ENCODE data around the gene IL4. TPM values are rescaled to one million over a fixed set of nuclear protein-coding genes. Genes with fewer than 3 reads are reported as not detected.

The IL4 gene
- total and polyA plus RNA-seq, 2 donors from 2014 or later, result not detected

- no peak overlapping the region for H3K27ac ChIP-seq (ENCODE audit: low read depth in 2 of 2, low read length in 2 of 2)
- intact Hi-C loops (cut with DNase I), result no loop called here
Measured at GRCh38 chr5:132714456-132715307, 40.9 kb downstream of the IL4 start.

GRCh38 chr5:132718544-132719312 is 44.9 kb downstream of the IL4 start:
- FAIRE-seq, result no peak
- no peak overlapping the region for H3K4me3 ChIP-seq (ENCODE audit: low read length in 3 of 3)
- H3K9ac ChIP-seq (ENCODE audit: low read length in 3 of 3), result no peak overlapping the region
- H3K36me3 ChIP-seq (ENCODE audit: control insufficient read depth in 2 of 3, insufficient read depth in 3 of 3, low read length in 3 of 3), result no peaks in the 10 kb centered on the region
- H3K9me3 ChIP-seq (ENCODE audit: control insufficient read depth in 2 of 3, insufficient read depth in 1 of 3, low read length in 3 of 3), result no peaks in the 10 kb centered on the region
- DNase-seq, result no peak
- intact Hi-C loops (cut with DNase I), result no loop called here
- TF ChIP-seq CTCF (IDR thresholded peaks at IDR 0.05; ENCODE audit: borderline replicate concordance, extremely low read depth, insufficient read depth), result no peak
- H3K27me3 ChIP-seq (ENCODE audit: control insufficient read depth, insufficient read depth, low read length), result no peaks in the 10 kb centered on the region
- H3K4me1 ChIP-seq (ENCODE audit: control insufficient read depth in 2 of 3, insufficient read depth in 2 of 3, low read depth in 1 of 3, low read length in 3 of 3), result no peaks in the 10 kb centered on the region
- no peak overlapping the region for H3K27ac ChIP-seq (ENCODE audit: low read depth in 2 of 2, low read length in 2 of 2)

More at GRCh38 chr5:132714456-132715307, 40.9 kb downstream of the IL4 start:
- no peaks in the 10 kb centered on the region for H3K4me1 ChIP-seq (ENCODE audit: control insufficient read depth in 2 of 3, insufficient read depth in 2 of 3, low read depth in 1 of 3, low read length in 3 of 3)
- FAIRE-seq (peak; percentile 80), DNase-seq (peak in 2 of 5 donors; percentile 3 to 9)
- no peaks in the 10 kb centered on the region for H3K27me3 ChIP-seq (ENCODE audit: control insufficient read depth, insufficient read depth, low read length)
- no peak overlapping the region for H3K4me3 ChIP-seq (ENCODE audit: low read length in 3 of 3)
- no peaks in the 10 kb centered on the region for H3K36me3 ChIP-seq (ENCODE audit: control insufficient read depth in 2 of 3, insufficient read depth in 3 of 3, low read length in 3 of 3)
- TF ChIP-seq CTCF (IDR thresholded peaks at IDR 0.05; ENCODE audit: borderline replicate concordance, extremely low read depth, insufficient read depth), result no peak
- no peak overlapping the region for H3K9ac ChIP-seq (ENCODE audit: low read length in 3 of 3)
- no peaks in the 10 kb centered on the region for H3K9me3 ChIP-seq (ENCODE audit: control insufficient read depth in 2 of 3, insufficient read depth in 1 of 3, low read length in 3 of 3)

- intact Hi-C loops (cut with DNase I), result no loop called here
- H3K36me3 ChIP-seq (ENCODE audit: control insufficient read depth in 2 of 3, insufficient read depth in 3 of 3, low read length in 3 of 3), result peaks cover 0 to 11% (median 3%) of the 10 kb centered on the region in 3 donors
- no peak for FAIRE-seq
- H3K9ac ChIP-seq (ENCODE audit: low read length in 3 of 3), result no peak overlapping the region
- no peaks in the 10 kb centered on the region for H3K4me1 ChIP-seq (ENCODE audit: control insufficient read depth in 2 of 3, insufficient read depth in 2 of 3, low read depth in 1 of 3, low read length in 3 of 3)
- H3K27ac ChIP-seq (ENCODE audit: low read depth in 2 of 2, low read length in 2 of 2), result no peak overlapping the region
- no peaks in the 10 kb centered on the region for H3K27me3 ChIP-seq (ENCODE audit: control insufficient read depth, insufficient read depth, low read length)
- no peak for TF ChIP-seq CTCF (IDR thresholded peaks at IDR 0.05; ENCODE audit: borderline replicate concordance, extremely low read depth, insufficient read depth)
- H3K4me3 ChIP-seq (ENCODE audit: low read length in 3 of 3), result no peak overlapping the region
- DNase-seq, result no peak
- no peaks in the 10 kb centered on the region for H3K9me3 ChIP-seq (ENCODE audit: control insufficient read depth in 2 of 3, insufficient read depth in 1 of 3, low read length in 3 of 3)
Measured at GRCh38 chr5:132725745-132726144, 52.0 kb downstream of the IL4 start.
